Psoas muscle (tissue), 8 donors: ENCODE data around the gene LRRC42. TPM values are rescaled to one million over a fixed set of nuclear protein-coding genes. Genes with fewer than 3 reads are reported as not detected.

Source experiments
- ATAC-seq, 4 donors: fragments of 200-7000 bp; cut with Tn5 transposase; one replicate each; pipeline ENCODE4 v1.9.1; 2020; ENCODE audit warnings: moderate library complexity in 3 of 4, mild to moderate bottlenecking in 2 of 4
- DNase-seq, 2 donors: peaks; one replicate each; pipeline ENCODE4 v3.0.0-alpha.2; 2020
- H3K27ac ChIP-seq: fragments of 200-600 bp; one replicate; pipeline ENCODE4 v1.8.0; 2022
- H3K27me3 ChIP-seq, 3 donors: fragments of 200-600 bp in 1 of 3; one replicate each; pipeline versions ENCODE4 v1.6.1 to v1.8.0; 2013 to 2022; ENCODE audit warnings: low read length in 2 of 3, mild to moderate bottlenecking in 2 of 3, moderate library complexity in 1 of 3; ENCODE audit not compliant: insufficient read depth in 3 of 3
- H3K36me3 ChIP-seq, 2 donors: fragments of 200-600 bp in 1 of 2; one replicate each; pipeline versions ENCODE4 v1.6.1 to v1.8.0; 2013 to 2022; ENCODE audit warnings: low read depth in 1 of 2, mild to moderate bottlenecking in 1 of 2, moderate library complexity in 1 of 2; ENCODE audit not compliant: insufficient read depth in 1 of 2
- H3K4me1 ChIP-seq: fragments of 200-600 bp; one replicate; pipeline ENCODE4 v1.8.0; 2022
- H3K4me3 ChIP-seq: fragments of 200-600 bp; one replicate; pipeline ENCODE4 v1.8.0; 2022; ENCODE audit warnings: mild to moderate bottlenecking
- H3K9me3 ChIP-seq: fragments of 200-600 bp; one replicate; pipeline ENCODE4 v1.8.0; 2022
- WGBS, 3 donors: extraction: QIAGEN DNeasy Blood & Tissue Kit; methylation state at CpG; one replicate each; pipeline versions ENCODE4 v1.1.6 to v1.1.7; 2013; 5-methylcytosine and 5-hydroxymethylcytosine counted together
- intact Hi-C, 2 donors: fragments of 100-400 bp; cut with DNase I; formaldehyde crosslinking; loops; one replicate each; pipeline versions ENCODE4 v1.11.0 to v1.14.2; 2022
- polyA plus RNA-seq, 3 donors: library from polyadenylated mRNA; stranded (reverse); fragments of 200-250 nt; gene quantifications; one replicate each; pipeline ENCODE4 v1.2.3, GENCODE V29; 2013
- total RNA-seq, 4 donors: library from RNA; stranded (reverse); fragmentation: NEBNext Ultra II Directional in 2 of 4; extraction: Animal tissue kit (Norgen Biotek cat#: 25700) in 2 of 4; gene quantifications; one replicate each; pipeline versions ENCODE4 v1.2.1 to v1.2.4, GENCODE V29; 2021 to 2023
- TF ChIP-seq, protein P1 (sequence below): fragments of 200-600 bp; IDR thresholded peaks from one replicate; pipeline ENCODE4 v1.8.0; 2022; ENCODE audit warnings: antibody characterized with exemption
- donor health status: healthy with polysubstance abuse.
- donor health status: DM: no; HTN: no; CAD: no; lungs with moderate emphysema.
- donor health status: Bipolar disorder and iron deficiency.
- donor health status: healthy.
- donor health status: DM: yes; HTN: yes; CAD: no.
- donor health status: DM: no; HTN: no; CAD: no.
- donor health status: DM: no; HTN: no; CAD: no.
- donor health status: DM: yes; HTN: yes; CAD: no.

The LRRC42 gene
- total and polyA plus RNA-seq, 7 donors: 10.0 to 16.9 (median 12.0) TPM

DNA sequence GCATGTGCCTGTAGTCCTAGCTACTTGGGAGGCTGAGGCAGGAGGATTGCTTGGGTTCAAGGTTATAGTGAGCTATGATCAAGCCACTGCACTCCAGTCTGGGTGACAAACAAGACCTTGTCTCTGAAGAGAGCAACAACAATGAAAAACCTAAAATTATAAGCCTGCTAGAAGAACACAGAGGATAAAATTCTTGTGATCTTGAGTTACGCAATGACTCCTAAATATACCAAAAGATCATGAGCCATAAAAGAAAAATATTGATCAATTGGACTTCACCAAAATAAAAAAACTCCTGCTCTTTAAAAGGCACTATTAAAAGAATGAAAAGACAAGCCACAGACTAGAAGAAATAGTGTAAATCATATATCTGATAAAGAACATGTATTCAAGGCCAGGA, 49.5 kb downstream of the LRRC42 start:
- intact Hi-C loops: no loop called here
- ATAC-seq: no peak
- WGBS, 3 donors: 86 to 97% (median 93%) methylated on average over 1 of the region's 1 CpG

DNA sequence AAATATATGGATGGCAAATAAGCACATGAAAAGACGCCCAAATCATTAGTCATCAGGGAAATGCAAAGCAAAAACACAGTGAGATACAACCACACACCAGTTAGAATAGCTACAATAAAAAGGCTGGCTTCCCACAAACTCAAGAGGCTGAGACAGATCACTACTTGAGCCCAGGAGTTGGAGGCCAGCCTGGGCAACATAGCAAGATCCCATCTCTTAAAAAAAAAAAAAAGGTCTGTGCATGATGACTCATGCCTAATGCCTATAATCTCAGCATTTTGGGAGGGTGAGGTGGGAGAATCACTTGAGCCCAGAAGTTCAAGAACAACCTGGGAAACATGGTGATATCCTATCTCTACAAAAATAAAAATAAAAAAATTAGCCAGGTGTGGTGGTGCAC, 52.1 kb downstream of the LRRC42 start:
- TF ChIP-seq, protein P1, sequence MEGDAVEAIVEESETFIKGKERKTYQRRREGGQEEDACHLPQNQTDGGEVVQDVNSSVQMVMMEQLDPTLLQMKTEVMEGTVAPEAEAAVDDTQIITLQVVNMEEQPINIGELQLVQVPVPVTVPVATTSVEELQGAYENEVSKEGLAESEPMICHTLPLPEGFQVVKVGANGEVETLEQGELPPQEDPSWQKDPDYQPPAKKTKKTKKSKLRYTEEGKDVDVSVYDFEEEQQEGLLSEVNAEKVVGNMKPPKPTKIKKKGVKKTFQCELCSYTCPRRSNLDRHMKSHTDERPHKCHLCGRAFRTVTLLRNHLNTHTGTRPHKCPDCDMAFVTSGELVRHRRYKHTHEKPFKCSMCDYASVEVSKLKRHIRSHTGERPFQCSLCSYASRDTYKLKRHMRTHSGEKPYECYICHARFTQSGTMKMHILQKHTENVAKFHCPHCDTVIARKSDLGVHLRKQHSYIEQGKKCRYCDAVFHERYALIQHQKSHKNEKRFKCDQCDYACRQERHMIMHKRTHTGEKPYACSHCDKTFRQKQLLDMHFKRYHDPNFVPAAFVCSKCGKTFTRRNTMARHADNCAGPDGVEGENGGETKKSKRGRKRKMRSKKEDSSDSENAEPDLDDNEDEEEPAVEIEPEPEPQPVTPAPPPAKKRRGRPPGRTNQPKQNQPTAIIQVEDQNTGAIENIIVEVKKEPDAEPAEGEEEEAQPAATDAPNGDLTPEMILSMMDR: no peak
- intact Hi-C loops: no loop called here
- Histone ChIP-seq H3K36me3 (no peaks in the 10 kb centered on the region), H3K4me3 (no peak overlapping the region), H3K9me3 (no peaks in the 10 kb centered on the region), H3K4me1 (no peaks in the 10 kb centered on the region), H3K27me3 (no peaks in the 10 kb centered on the region), H3K27ac (no peak overlapping the region)
- ATAC-seq: no peak
- WGBS, 3 donors: 86 to 97% (median 95%) methylated on average over 1 of the region's 1 CpG
- DNase-seq: no peak

More for the DNA sequence above, 49.5 kb downstream of the LRRC42 start:
- Histone ChIP-seq H3K36me3 (no peaks in the 10 kb centered on the region), H3K27me3 (peaks cover 0 to 2% (median 0%) of the 10 kb centered on the region in 3 donors), H3K4me1 (no peaks in the 10 kb centered on the region), H3K4me3 (no peak overlapping the region), H3K27ac (no peak overlapping the region), H3K9me3 (no peaks in the 10 kb centered on the region)
- DNase-seq: no peak
- TF ChIP-seq, protein P1: no peak

DNA sequence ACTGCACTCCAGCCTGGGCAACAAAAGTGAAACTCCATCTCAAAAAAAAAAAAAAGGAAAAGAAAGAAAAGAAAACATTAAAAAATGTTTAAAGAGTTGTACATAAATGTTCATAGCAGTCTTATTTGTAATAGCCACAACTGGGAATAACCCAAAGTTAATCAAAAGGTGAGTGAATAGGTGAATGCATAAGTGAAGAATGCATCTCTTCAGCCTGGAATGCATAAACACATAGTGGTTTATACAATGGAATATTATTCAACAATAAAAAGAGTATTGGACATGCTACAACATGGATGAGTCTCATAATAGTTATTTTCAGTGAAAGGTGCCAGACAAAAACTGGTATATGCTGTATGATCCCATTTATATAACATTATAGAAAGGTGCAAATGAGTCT, 53.8 kb downstream of the LRRC42 start:
- H3K4me3 ChIP-seq: no peak overlapping the region
- TF ChIP-seq, protein P1: no peak
- no peak overlapping the region for H3K27ac ChIP-seq
- ATAC-seq (no peak), DNase-seq (no peak)
- H3K9me3 ChIP-seq: no peaks in the 10 kb centered on the region
- no peaks in the 10 kb centered on the region for H3K4me1 ChIP-seq
- intact Hi-C loops: no loop called here
- no peaks in the 10 kb centered on the region for H3K36me3 ChIP-seq
- peaks cover 0 to 3% (median 0%) of the 10 kb centered on the region in 3 donors for H3K27me3 ChIP-seq

DNA sequence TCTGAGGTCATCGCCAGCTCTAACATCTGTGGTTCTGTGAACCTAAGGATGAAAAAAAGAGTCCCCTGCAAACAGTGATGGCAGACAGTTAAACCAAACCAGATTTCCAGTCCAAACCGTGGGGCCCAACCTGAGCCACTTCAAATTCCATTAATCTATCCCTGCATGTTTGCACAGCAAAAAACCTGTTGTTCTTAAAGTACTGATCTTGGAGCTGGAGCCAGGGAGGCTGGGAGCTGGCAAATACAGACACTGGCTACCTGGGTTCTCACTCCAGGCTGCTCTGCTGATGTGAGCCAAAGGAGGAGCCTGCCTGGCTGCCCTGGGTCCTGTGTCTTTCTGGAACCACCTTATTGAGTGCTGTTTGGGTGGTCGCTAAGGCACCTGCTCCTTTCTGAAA, 55.4 kb downstream of the LRRC42 start:
- intact Hi-C loops: no loop called here
- 49 to 57% (median 53%) methylated on average over 3 of the region's 3 CpGs for WGBS, 3 donors
- H3K4me3 ChIP-seq: no peak overlapping the region
- no peaks in the 10 kb centered on the region for H3K36me3 ChIP-seq
- H3K4me1 ChIP-seq: no peaks in the 10 kb centered on the region
- no peak for ATAC-seq
- no peak for DNase-seq
- TF ChIP-seq, protein P1: no peak
- no peak overlapping the region for H3K27ac ChIP-seq
- H3K9me3 ChIP-seq: no peaks in the 10 kb centered on the region
- H3K27me3 ChIP-seq: peaks cover 0 to 3% (median 0%) of the 10 kb centered on the region in 3 donors

DNA sequence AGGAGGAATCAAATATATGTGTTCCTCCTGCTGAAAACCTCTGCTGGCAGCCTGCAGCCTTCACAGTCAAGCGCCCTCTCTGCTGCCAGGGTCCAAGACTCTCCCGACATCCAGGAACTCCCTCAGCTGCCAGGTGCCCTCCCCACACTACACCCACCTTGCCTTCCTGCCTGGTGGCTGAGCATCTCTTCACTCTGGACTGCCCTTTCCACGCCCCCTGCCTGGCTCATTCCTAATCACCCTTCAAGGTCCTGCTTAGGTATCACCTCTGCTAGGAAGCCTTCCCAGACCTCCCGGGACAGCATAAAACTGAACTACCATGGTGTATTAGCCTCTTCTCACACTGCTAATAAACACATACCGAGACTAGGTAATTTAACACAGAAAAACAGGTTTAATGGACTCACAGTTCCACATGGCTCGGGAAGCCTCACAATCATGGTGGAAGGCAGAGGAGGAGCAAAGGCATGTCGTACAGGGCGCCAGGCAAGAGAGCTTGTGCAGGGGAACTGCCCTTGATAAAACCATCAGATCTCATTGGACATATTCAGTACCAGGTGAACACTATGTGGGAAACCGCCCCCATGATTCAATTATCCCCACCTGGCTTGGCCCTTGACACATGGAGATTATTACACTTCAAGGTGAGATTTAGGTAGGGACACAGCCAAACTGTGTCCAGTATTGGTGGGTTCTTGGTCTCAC, 56.5 kb downstream of the LRRC42 start:
- H3K9me3 ChIP-seq: no peaks in the 10 kb centered on the region
- WGBS, 3 donors: 55 to 82% (median 71%) methylated on average over 9 of the region's 9 CpGs
- ATAC-seq (no peak), DNase-seq (no peak)
- intact Hi-C loops: no loop called here
- TF ChIP-seq, protein P1: no peak
- H3K27me3 ChIP-seq: peaks cover 0 to 3% (median 0%) of the 10 kb centered on the region in 3 donors
- no peaks in the 10 kb centered on the region for H3K36me3 ChIP-seq
- H3K4me1 ChIP-seq: no peaks in the 10 kb centered on the region
- H3K4me3 ChIP-seq: no peak overlapping the region
- H3K27ac ChIP-seq: no peak overlapping the region
